Osteoblast (primary cell): ENCODE measurements around the gene SNX8. TPM values are rescaled to one million over a fixed set of nuclear protein-coding genes. Genes with fewer than 3 reads are reported as not detected.
"Not testable (repeated sequence)": the region's sequence is repeated elsewhere in the genome, so short reads cannot be mapped to it uniquely, and the experiment has no call there.

Source experiments
- DNase-seq: peaks from one replicate; pipeline ENCODE4 v3.0.0; 2011; ENCODE audit warnings: low spot score, mixed read lengths; ENCODE audit not compliant: insufficient read length; ENCODE audit errors: missing footprints
- H2AFZ ChIP-seq: 2 replicates; pipeline ENCODE4 v1.6.0; 2011; ENCODE audit warnings: mild to moderate bottlenecking, low read length
- H3K27ac ChIP-seq: 2 replicates; pipeline ENCODE4 v1.5.1; 2011; ENCODE audit warnings: mild to moderate bottlenecking, low read depth, low read length, moderate library complexity
- H3K27me3 ChIP-seq: 2 replicates; pipeline ENCODE4 v1.6.0; 2012; ENCODE audit warnings: mild to moderate bottlenecking, control low read depth, inconsistent platforms, low read length, moderate library complexity; ENCODE audit not compliant: insufficient read depth
- H3K36me3 ChIP-seq: 2 replicates; pipeline ENCODE4 v1.5.1; 2011; ENCODE audit warnings: mild to moderate bottlenecking, low read length, control low read depth, moderate library complexity; ENCODE audit not compliant: insufficient read depth
- H3K4me1 ChIP-seq: 2 replicates; pipeline ENCODE4 v1.5.1; 2011; ENCODE audit warnings: mild to moderate bottlenecking, low read length, control low read depth, moderate library complexity; ENCODE audit not compliant: insufficient read depth
- H3K4me2 ChIP-seq: 2 replicates; pipeline ENCODE4 v1.6.0; 2011; ENCODE audit warnings: mild to moderate bottlenecking, low read length; ENCODE audit not compliant: insufficient read depth
- H3K4me3 ChIP-seq: fragments of 200-600 bp; sonication (generic); 3 replicates; pipeline ENCODE4 v1.5.1; 2012; ENCODE audit warnings: mild to moderate bottlenecking, low read length, inconsistent platforms; ENCODE audit not compliant: insufficient read depth
- H3K79me2 ChIP-seq: 2 replicates; pipeline ENCODE4 v1.6.0; 2012; ENCODE audit warnings: mild to moderate bottlenecking, low read length, control low read depth, inconsistent platforms; ENCODE audit not compliant: insufficient read depth
- H3K9me3 ChIP-seq: 2 replicates; pipeline ENCODE4 v1.5.1; 2011; ENCODE audit warnings: low read depth, low read length, control low read depth
- H4K20me1 ChIP-seq: 2 replicates; pipeline ENCODE4 v1.6.0; 2012; ENCODE audit warnings: mild to moderate bottlenecking, low read length, control low read depth; ENCODE audit not compliant: insufficient read depth
- CTCF ChIP-seq: IDR thresholded peaks from 2 replicates; pipeline ENCODE4 v1.5.1; 2011; ENCODE audit warnings: mild to moderate bottlenecking, low read depth, low read length, moderate library complexity; ENCODE audit errors: extremely low read depth
- total RNA-seq: library from RNA; depleted of rRNA; stranded (reverse); fragments of >200 nt; gene quantifications from 2 replicates; pipeline ENCODE4 v1.2.3, GENCODE V29; 2012

SNX8 gene
- total RNA-seq, 1 donor = 16.3 TPM

- peak overlapping the region; percentile 100 for H3K27ac ChIP-seq
- peaks cover 28% of the 10 kb centered on the region for H4K20me1 ChIP-seq
- H3K36me3 ChIP-seq = peaks cover 17% of the 10 kb centered on the region
- no peak for TF ChIP-seq CTCF
- H3K79me2 ChIP-seq = peaks cover 55% of the 10 kb centered on the region
- H3K27me3 ChIP-seq = no peaks in the 10 kb centered on the region
- peak overlapping the region; percentile 96 for H3K4me3 ChIP-seq
- no peak for DNase-seq
- peak overlapping the region; percentile 97 for H2AFZ ChIP-seq
- H3K9me3 ChIP-seq = no peaks in the 10 kb centered on the region
- H3K4me1 ChIP-seq = peaks cover 26% of the 10 kb centered on the region
- H3K4me2 ChIP-seq = peak overlapping the region; percentile 94
Measured at GRCh38 chr7:2353113-2353935, 39.1 kb upstream of the SNX8 start.

- no peak overlapping the region for H3K4me3 ChIP-seq
- peaks cover 33% of the 10 kb centered on the region for H3K79me2 ChIP-seq
- no peak overlapping the region for H3K27ac ChIP-seq
- H2AFZ ChIP-seq = no peak overlapping the region
- no peak overlapping the region for H3K4me2 ChIP-seq
- peaks cover 9% of the 10 kb centered on the region for H4K20me1 ChIP-seq
- TF ChIP-seq CTCF = no peak
- H3K4me1 ChIP-seq = peaks cover 10% of the 10 kb centered on the region
- DNase-seq = no peak
- H3K36me3 ChIP-seq = no peaks in the 10 kb centered on the region
- H3K9me3 ChIP-seq = no peaks in the 10 kb centered on the region
- no peaks in the 10 kb centered on the region for H3K27me3 ChIP-seq
Measured at GRCh38 chr7:2350861-2351260, 36.6 kb upstream of the SNX8 start.

- H3K4me3 ChIP-seq = no peak overlapping the region
- H4K20me1 ChIP-seq = peaks cover 1% of the 10 kb centered on the region
- H3K36me3 ChIP-seq = no peaks in the 10 kb centered on the region
- H2AFZ ChIP-seq = no peak overlapping the region
- no peaks in the 10 kb centered on the region for H3K27me3 ChIP-seq
- no peak for TF ChIP-seq CTCF
- H3K4me2 ChIP-seq = no peak overlapping the region
- H3K9me3 ChIP-seq = no peaks in the 10 kb centered on the region
- H3K79me2 ChIP-seq = peaks cover 25% of the 10 kb centered on the region
- H3K4me1 ChIP-seq = peaks cover 8% of the 10 kb centered on the region
- peak; percentile 30 for DNase-seq
- no peak overlapping the region for H3K27ac ChIP-seq
Measured at GRCh38 chr7:2350055-2350454, 35.8 kb upstream of the SNX8 start.

- Histone ChIP-seq H3K4me3 (peak overlapping the region; percentile 30), H3K27ac (peak overlapping the region; percentile 60), H3K4me2 (peak overlapping the region; percentile 71), H2AFZ (peak overlapping the region; percentile 71)
- not testable (repeated sequence) for H3K79me2 ChIP-seq, H3K36me3 ChIP-seq, H3K27me3 ChIP-seq, H4K20me1 ChIP-seq, H3K4me1 ChIP-seq, H3K9me3 ChIP-seq, DNase-seq
Measured at GRCh38 chr7:2347351-2348063, 33.3 kb upstream of the SNX8 start.
